ENCODE results near the gene CFAP206.

The CFAP206 gene

DNA sequence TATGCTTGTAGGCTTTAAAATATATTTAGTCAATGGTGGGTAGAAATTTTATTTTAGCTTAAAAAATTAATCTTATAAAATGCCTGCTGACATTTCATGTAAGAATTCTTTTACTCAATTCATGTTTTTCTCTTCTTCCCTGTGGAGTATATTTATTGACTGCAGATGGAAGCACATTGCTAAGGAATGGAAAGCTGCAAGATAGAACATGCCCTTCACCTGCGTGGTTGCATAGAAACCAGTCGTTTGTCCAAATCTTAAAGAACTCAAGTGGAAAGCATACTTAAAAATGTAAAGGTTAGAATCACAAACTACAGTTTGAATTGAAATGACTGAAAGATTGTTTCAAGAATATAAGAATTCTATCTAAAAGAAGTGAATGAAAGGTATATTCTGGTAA lies 32.5 kb upstream of the CFAP206 start:
- Histone ChIP-seq H2BK15ac (replicated peaks; ENCODE audit: low read depth) (no peak overlapping the region), H3K9ac (ENCODE audit: low read length) (no peak overlapping the region), H3K56ac (ENCODE audit: low read length) (no peak overlapping the region), H3K4me3 (ENCODE audit: low read length) (no peak overlapping the region), H2AK5ac (ENCODE audit: low read length) (no peak overlapping the region), H3K4ac (ENCODE audit: low read depth, low read length) (no peak overlapping the region), H3K27ac (ENCODE audit: low read depth, low read length) (no peak overlapping the region), H2BK5ac (ENCODE audit: low read length) (no peak overlapping the region), H3K4me2 (ENCODE audit: low read length) (no peak overlapping the region), H3K79me2 (ENCODE audit: control insufficient read depth, insufficient read depth, low read length) (no peaks in the 10 kb centered on the region), H3K27me3 (ENCODE audit: insufficient read depth, low read length, poor library complexity) (no peaks in the 10 kb centered on the region), H3K36me3 (ENCODE audit: control insufficient read depth, insufficient read depth, low read length) (no peaks in the 10 kb centered on the region), H3K23ac (ENCODE audit: low read length) (no peak overlapping the region), H2BK120ac (ENCODE audit: low read depth, low read length) (no peak overlapping the region), H4K5ac (ENCODE audit: low read length) (no peak overlapping the region), H3K18ac (ENCODE audit: low read length) (no peak overlapping the region), H4K8ac (ENCODE audit: low read depth, low read length) (no peak overlapping the region), H3K4me1 (ENCODE audit: control insufficient read depth, low read depth, low read length) (no peaks in the 10 kb centered on the region), H3K79me1 (ENCODE audit: low read length) (no peaks in the 10 kb centered on the region)
- no CpG with 5 or more reads among the region's 2 CpGs for WGBS (ENCODE audit: extremely low coverage, insufficient coverage, low lambda C conversion rate)
- no peak for DNase-seq

DNA sequence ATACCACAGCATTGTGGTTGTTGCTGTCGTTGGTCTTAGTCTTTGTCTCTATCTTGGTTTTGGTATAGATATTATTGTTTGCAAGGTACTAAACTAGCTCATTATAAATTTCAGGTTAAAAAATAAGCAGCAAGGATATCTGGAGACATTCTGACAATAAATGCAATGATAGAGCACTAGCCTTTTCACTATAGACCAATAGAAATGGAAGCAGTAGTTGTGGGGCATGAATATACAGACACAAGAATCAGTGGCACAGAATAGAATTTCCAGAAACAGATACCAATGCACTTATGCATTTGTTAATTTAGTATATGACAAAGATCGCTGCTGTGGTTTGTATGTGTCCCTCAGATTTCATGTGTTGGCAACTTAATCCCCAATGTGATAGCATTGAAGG lies 31.1 kb upstream of the CFAP206 start:
- Histone ChIP-seq H2BK5ac (ENCODE audit: low read length) (no peak overlapping the region), H3K56ac (ENCODE audit: low read length) (no peak overlapping the region), H3K27ac (ENCODE audit: low read depth, low read length) (no peak overlapping the region), H3K36me3 (ENCODE audit: control insufficient read depth, insufficient read depth, low read length) (no peaks in the 10 kb centered on the region), H3K4ac (ENCODE audit: low read depth, low read length) (no peak overlapping the region), H3K27me3 (ENCODE audit: insufficient read depth, low read length, poor library complexity) (no peaks in the 10 kb centered on the region), H3K79me1 (ENCODE audit: low read length) (no peaks in the 10 kb centered on the region), H3K9ac (ENCODE audit: low read length) (no peak overlapping the region), H3K18ac (ENCODE audit: low read length) (no peak overlapping the region), H3K4me2 (ENCODE audit: low read length) (no peak overlapping the region), H4K8ac (ENCODE audit: low read depth, low read length) (no peak overlapping the region), H3K4me1 (ENCODE audit: control insufficient read depth, low read depth, low read length) (no peaks in the 10 kb centered on the region), H2BK15ac (replicated peaks; ENCODE audit: low read depth) (no peak overlapping the region), H2AK5ac (ENCODE audit: low read length) (no peak overlapping the region), H2BK120ac (ENCODE audit: low read depth, low read length) (no peak overlapping the region), H4K5ac (ENCODE audit: low read length) (no peak overlapping the region), H3K79me2 (ENCODE audit: control insufficient read depth, insufficient read depth, low read length) (no peaks in the 10 kb centered on the region), H3K23ac (ENCODE audit: low read length) (no peak overlapping the region), H3K4me3 (ENCODE audit: low read length) (no peak overlapping the region)
- no peak for DNase-seq
- WGBS (ENCODE audit: extremely low coverage, insufficient coverage, low lambda C conversion rate): no CpG with 5 or more reads among the region's 2 CpGs

- Histone ChIP-seq H4K8ac (ENCODE audit: low read depth, low read length) (no peak overlapping the region), H2BK120ac (ENCODE audit: low read depth, low read length) (no peak overlapping the region), H3K79me2 (ENCODE audit: control insufficient read depth, insufficient read depth, low read length) (no peaks in the 10 kb centered on the region), H3K79me1 (ENCODE audit: low read length) (no peaks in the 10 kb centered on the region), H2AK5ac (ENCODE audit: low read length) (no peak overlapping the region), H3K4me1 (ENCODE audit: control insufficient read depth, low read depth, low read length) (no peaks in the 10 kb centered on the region), H3K18ac (ENCODE audit: low read length) (no peak overlapping the region), H4K5ac (ENCODE audit: low read length) (no peak overlapping the region), H3K27me3 (ENCODE audit: insufficient read depth, low read length, poor library complexity) (no peaks in the 10 kb centered on the region), H3K27ac (ENCODE audit: low read depth, low read length) (no peak overlapping the region), H3K9ac (ENCODE audit: low read length) (no peak overlapping the region), H3K23ac (ENCODE audit: low read length) (no peak overlapping the region), H3K36me3 (ENCODE audit: control insufficient read depth, insufficient read depth, low read length) (no peaks in the 10 kb centered on the region), H3K4me3 (ENCODE audit: low read length) (no peak overlapping the region), H3K4me2 (ENCODE audit: low read length) (no peak overlapping the region), H2BK15ac (replicated peaks; ENCODE audit: low read depth) (no peak overlapping the region), H3K4ac (ENCODE audit: low read depth, low read length) (no peak overlapping the region), H3K56ac (ENCODE audit: low read length) (no peak overlapping the region), H2BK5ac (ENCODE audit: low read length) (no peak overlapping the region)
- WGBS (ENCODE audit: extremely low coverage, insufficient coverage, low lambda C conversion rate): no CpG with 5 or more reads among the region's 4 CpGs
- DNase-seq: no peak
These were observed 28.8 kb upstream of the CFAP206 start for GRCh38 chr6:87378947-87379346.

DNA sequence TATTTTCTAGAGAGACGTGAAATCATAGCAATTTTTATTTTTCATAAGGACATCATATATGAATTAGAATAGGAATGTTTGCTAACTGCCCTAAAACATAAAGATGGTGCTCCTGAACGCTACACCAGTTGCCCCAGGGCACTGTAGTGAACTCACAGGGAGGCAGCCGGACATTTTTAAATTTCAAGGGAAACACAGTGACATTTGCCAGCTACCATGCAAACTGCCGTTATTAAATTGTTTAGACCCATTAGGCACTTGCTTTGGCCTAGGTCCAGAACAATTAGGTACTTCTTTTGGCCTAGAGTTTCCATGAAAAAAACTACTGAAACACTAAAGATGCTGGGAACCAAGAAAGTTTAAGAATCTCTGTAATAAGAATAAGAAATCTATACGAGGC lies 24.9 kb upstream of the CFAP206 start:
- H4K8ac ChIP-seq (ENCODE audit: low read depth, low read length): no peak overlapping the region

DNA sequence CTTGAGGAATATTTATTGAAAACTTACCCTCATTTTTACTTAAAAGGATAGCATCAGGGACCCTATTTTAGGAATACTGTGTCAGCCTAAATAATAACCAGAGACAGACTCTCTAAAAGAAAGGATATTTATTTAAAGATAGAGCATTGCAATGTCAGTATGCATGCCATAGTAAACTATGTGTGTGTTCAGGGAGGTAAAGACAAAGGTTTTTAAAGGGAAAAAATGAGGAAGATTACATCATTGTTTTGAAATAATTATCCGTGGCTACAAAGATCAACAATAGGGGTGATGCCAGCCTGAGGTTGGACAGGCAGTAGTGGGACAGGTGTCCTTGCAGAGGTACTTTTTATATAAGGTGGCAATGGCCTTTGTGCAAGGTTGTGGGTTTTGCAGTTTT lies 23.7 kb upstream of the CFAP206 start:
- no peak for DNase-seq
- Histone ChIP-seq H3K4me1 (ENCODE audit: control insufficient read depth, low read depth, low read length) (no peaks in the 10 kb centered on the region), H3K9ac (ENCODE audit: low read length) (no peak overlapping the region), H2BK120ac (ENCODE audit: low read depth, low read length) (no peak overlapping the region), H3K79me2 (ENCODE audit: control insufficient read depth, insufficient read depth, low read length) (no peaks in the 10 kb centered on the region), H3K27ac (ENCODE audit: low read depth, low read length) (no peak overlapping the region), H3K56ac (ENCODE audit: low read length) (no peak overlapping the region), H4K5ac (ENCODE audit: low read length) (no peak overlapping the region), H3K79me1 (ENCODE audit: low read length) (no peaks in the 10 kb centered on the region), H3K27me3 (ENCODE audit: insufficient read depth, low read length, poor library complexity) (no peaks in the 10 kb centered on the region), H2AK5ac (ENCODE audit: low read length) (no peak overlapping the region), H3K18ac (ENCODE audit: low read length) (no peak overlapping the region), H3K4me2 (ENCODE audit: low read length) (no peak overlapping the region), H3K23ac (ENCODE audit: low read length) (no peak overlapping the region), H3K4ac (ENCODE audit: low read depth, low read length) (no peak overlapping the region), H4K8ac (ENCODE audit: low read depth, low read length) (no peak overlapping the region), H2BK15ac (replicated peaks; ENCODE audit: low read depth) (no peak overlapping the region), H3K4me3 (ENCODE audit: low read length) (no peak overlapping the region), H2BK5ac (ENCODE audit: low read length) (no peak overlapping the region), H3K36me3 (ENCODE audit: control insufficient read depth, insufficient read depth, low read length) (no peaks in the 10 kb centered on the region)
- no CpG with 5 or more reads among the region's 1 CpG for WGBS (ENCODE audit: extremely low coverage, insufficient coverage, low lambda C conversion rate)

More for the DNA sequence above, 24.9 kb upstream of the CFAP206 start:
- H2AK5ac ChIP-seq (ENCODE audit: low read length): no peak overlapping the region
- H3K23ac ChIP-seq (ENCODE audit: low read length): no peak overlapping the region
- no peak overlapping the region for H3K4me3 ChIP-seq (ENCODE audit: low read length)
- H3K4me2 ChIP-seq (ENCODE audit: low read length): no peak overlapping the region
- no peak overlapping the region for H3K18ac ChIP-seq (ENCODE audit: low read length)
- H3K36me3 ChIP-seq (ENCODE audit: control insufficient read depth, insufficient read depth, low read length): no peaks in the 10 kb centered on the region
- H2BK120ac ChIP-seq (ENCODE audit: low read depth, low read length): no peak overlapping the region
- no peaks in the 10 kb centered on the region for H3K79me2 ChIP-seq (ENCODE audit: control insufficient read depth, insufficient read depth, low read length)
- no peak overlapping the region for H3K4ac ChIP-seq (ENCODE audit: low read depth, low read length)
- no peak overlapping the region for H3K9ac ChIP-seq (ENCODE audit: low read length)
- no CpG with 5 or more reads among the region's 5 CpGs for WGBS (ENCODE audit: extremely low coverage, insufficient coverage, low lambda C conversion rate)
- H3K27me3 ChIP-seq (ENCODE audit: insufficient read depth, low read length, poor library complexity): no peaks in the 10 kb centered on the region
- no peaks in the 10 kb centered on the region for H3K79me1 ChIP-seq (ENCODE audit: low read length)
- H4K5ac ChIP-seq (ENCODE audit: low read length): no peak overlapping the region
- no peak for DNase-seq
- no peaks in the 10 kb centered on the region for H3K4me1 ChIP-seq (ENCODE audit: control insufficient read depth, low read depth, low read length)
- H3K27ac ChIP-seq (ENCODE audit: low read depth, low read length): no peak overlapping the region
- no peak overlapping the region for H3K56ac ChIP-seq (ENCODE audit: low read length)
- no peak overlapping the region for H2BK15ac ChIP-seq (replicated peaks; ENCODE audit: low read depth)
- H2BK5ac ChIP-seq (ENCODE audit: low read length): no peak overlapping the region

- Histone ChIP-seq H2BK5ac (ENCODE audit: low read length) (no peak overlapping the region), H3K27ac (ENCODE audit: low read depth, low read length) (no peak overlapping the region), H3K79me2 (ENCODE audit: control insufficient read depth, insufficient read depth, low read length) (no peaks in the 10 kb centered on the region), H4K8ac (ENCODE audit: low read depth, low read length) (no peak overlapping the region), H3K79me1 (ENCODE audit: low read length) (no peaks in the 10 kb centered on the region), H3K4me3 (ENCODE audit: low read length) (no peak overlapping the region), H2AK5ac (ENCODE audit: low read length) (no peak overlapping the region), H2BK120ac (ENCODE audit: low read depth, low read length) (no peak overlapping the region), H3K56ac (ENCODE audit: low read length) (no peak overlapping the region), H3K4me2 (ENCODE audit: low read length) (no peak overlapping the region), H4K5ac (ENCODE audit: low read length) (no peak overlapping the region), H3K4ac (ENCODE audit: low read depth, low read length) (no peak overlapping the region), H3K9ac (ENCODE audit: low read length) (no peak overlapping the region), H3K4me1 (ENCODE audit: control insufficient read depth, low read depth, low read length) (no peaks in the 10 kb centered on the region), H3K27me3 (ENCODE audit: insufficient read depth, low read length, poor library complexity) (no peaks in the 10 kb centered on the region), H3K18ac (ENCODE audit: low read length) (no peak overlapping the region), H3K36me3 (ENCODE audit: control insufficient read depth, insufficient read depth, low read length) (no peaks in the 10 kb centered on the region), H2BK15ac (replicated peaks; ENCODE audit: low read depth) (no peak overlapping the region), H3K23ac (ENCODE audit: low read length) (no peak overlapping the region)
- no CpG with 5 or more reads among the region's 3 CpGs for WGBS (ENCODE audit: extremely low coverage, insufficient coverage, low lambda C conversion rate)
- no peak for DNase-seq
These were observed 23.3 kb upstream of the CFAP206 start for GRCh38 chr6:87384449-87384848.

Data from mesendoderm (in vitro differentiated cells).